ENCODE results near the gene IRF7.

GRCh38 chr11:619628-620050 is 3.9 kb upstream of the IRF7 start:
- TF ChIP-seq CTCF (IDR thresholded peaks at IDR 0.05) (no peak), POLR2A (IDR thresholded peaks at IDR 0.05) (no peak)

All from adrenal gland (tissue), 5 donors.